WTC11 (cell line): Measurements from ENCODE around the gene GARS1. TPM values are rescaled to one million over a fixed set of nuclear protein-coding genes. Genes with fewer than 3 reads are reported as not detected.

Experiments
- ATAC-seq: fragments of 200-7000 bp; cut with Tn5 transposase; 2 replicates; pipeline ENCODE4 v1.10.0; 2021; ENCODE audit warnings: mild to moderate bottlenecking, moderate library complexity
- CTCF ChIA-PET: fragments of 300-600 bp; sonication (Branson Sonifier 250); formaldehyde crosslinking; loops from one replicate; lab custom pipeline; 2021; ENCODE audit warnings: antibody characterized with exemption; lab: Charles Lee
- POLR2A ChIA-PET: fragments of 350-600 bp; sonication (Branson Sonifier 250); formaldehyde crosslinking; loops from one replicate; lab custom pipeline; 2021; ENCODE audit warnings: antibody characterized with exemption; lab: Charles Lee
- DNase-seq: peaks from one replicate; pipeline ENCODE4 v3.0.0; 2021; ENCODE audit warnings: low spot score
- H3K27ac Mint-ChIP-seq: 2 replicates; pipeline ENCODE4 v1.8.0; 2021; ENCODE audit warnings: mixed read lengths
- H3K27me3 Mint-ChIP-seq: 2 replicates; pipeline ENCODE4 v1.8.0; 2021; ENCODE audit warnings: low read depth, mild to moderate bottlenecking, moderate library complexity, mixed read lengths
- H3K36me3 Mint-ChIP-seq: 2 replicates; pipeline ENCODE4 v1.8.0; 2021; ENCODE audit warnings: mixed read lengths
- H3K4me1 Mint-ChIP-seq: 2 replicates; pipeline ENCODE4 v1.8.0; 2022; ENCODE audit warnings: mixed read lengths
- H3K4me3 Mint-ChIP-seq: 2 replicates; pipeline ENCODE4 v1.8.0; 2021; ENCODE audit warnings: mild to moderate bottlenecking, moderate library complexity, mixed read lengths
- H3K9me3 Mint-ChIP-seq: 2 replicates; pipeline ENCODE4 v1.8.0; 2021; ENCODE audit warnings: mixed read lengths
- ARID4B ChIP-seq: sonication (generic); formaldehyde crosslinking; IDR thresholded peaks from 2 replicates; pipeline ENCODE4 v1.8.0; 2023; ENCODE audit warnings: missing genetic modification reagents, mild to moderate bottlenecking, borderline replicate concordance
- ATF1 ChIP-seq: sonication (generic); formaldehyde crosslinking; IDR thresholded peaks from 2 replicates; pipeline ENCODE4 v1.8.1; 2023; ENCODE audit warnings: mild to moderate bottlenecking, moderate library complexity, missing genetic modification reagents
- CBFB ChIP-seq: sonication (generic); formaldehyde crosslinking; IDR thresholded peaks from 2 replicates; pipeline ENCODE4 v1.8.1; 2022; ENCODE audit warnings: mild to moderate bottlenecking, low read depth, missing genetic modification reagents
- ETV6 ChIP-seq: sonication (generic); formaldehyde crosslinking; IDR thresholded peaks from 2 replicates; pipeline ENCODE4 v1.8.1; 2022; ENCODE audit warnings: mild to moderate bottlenecking, missing genetic modification reagents
- GRHL2 ChIP-seq: fragments of 250-450 bp; sonication (Bioruptor Pico); IDR thresholded peaks from 2 replicates; pipeline ENCODE4 v1.8.0; 2022; ENCODE audit warnings: mild to moderate bottlenecking, moderate library complexity; ENCODE audit not compliant: insufficient replicate concordance, severe bottlenecking
- JAZF1 ChIP-seq: fragments of 250-450 bp; sonication (Bioruptor Pico); IDR thresholded peaks from 2 replicates; pipeline ENCODE4 v1.9.0; 2021; ENCODE audit warnings: moderate library complexity, mild to moderate bottlenecking, inconsistent platforms
- PRDM15 ChIP-seq: sonication (generic); formaldehyde crosslinking; IDR thresholded peaks from 2 replicates; pipeline ENCODE4 v1.8.0; 2022; ENCODE audit warnings: missing genetic modification reagents
- PRRX2 ChIP-seq: fragments of 250-450 bp; sonication (Bioruptor Pico); IDR thresholded peaks from 2 replicates; pipeline ENCODE4 v1.8.0; 2021; ENCODE audit warnings: mild to moderate bottlenecking
- RORB ChIP-seq: fragments of 250-450 bp; sonication (Bioruptor Pico); IDR thresholded peaks from 2 replicates; pipeline ENCODE4 v1.9.0; 2021; ENCODE audit warnings: mild to moderate bottlenecking
- TP53 ChIP-seq: sonication (generic); formaldehyde crosslinking; IDR thresholded peaks from 2 replicates; pipeline ENCODE4 v1.8.1; 2023; ENCODE audit warnings: mild to moderate bottlenecking, missing genetic modification reagents
- USF1 ChIP-seq: sonication (generic); formaldehyde crosslinking; IDR thresholded peaks from 2 replicates; pipeline ENCODE4 v1.8.0; 2022; ENCODE audit warnings: mild to moderate bottlenecking, missing genetic modification reagents
- ZNF219 ChIP-seq: sonication (generic); formaldehyde crosslinking; IDR thresholded peaks from 2 replicates; pipeline ENCODE4 v1.8.0; 2023; ENCODE audit warnings: missing genetic modification reagents, mild to moderate bottlenecking, borderline replicate concordance
- ZNF512 ChIP-seq: sonication (generic); formaldehyde crosslinking; IDR thresholded peaks from 2 replicates; pipeline ENCODE4 v1.8.1; 2022; ENCODE audit warnings: missing genetic modification reagents, borderline replicate concordance
- total RNA-seq: library from RNA; stranded (reverse); gene quantifications from 3 replicates; pipeline ENCODE4 v1.2.3, GENCODE V29; 2021
- TF ChIP-seq, protein P1 (sequence below): fragments of 250-450 bp; sonication (Bioruptor Pico); conservative IDR thresholded peaks from 2 replicates; pipeline ENCODE4 v1.9.0; 2021; ENCODE audit warnings: mild to moderate bottlenecking
- TF ChIP-seq, protein P2 (sequence below): sonication (generic); formaldehyde crosslinking; conservative IDR thresholded peaks from 2 replicates; pipeline ENCODE4 v1.8.1; 2022; ENCODE audit warnings: mild to moderate bottlenecking, missing genetic modification reagents
- TF ChIP-seq, protein P3 (sequence below): sonication (generic); formaldehyde crosslinking; IDR thresholded peaks from 2 replicates; pipeline ENCODE4 v1.8.1; 2023; ENCODE audit warnings: mild to moderate bottlenecking, moderate library complexity, missing genetic modification reagents

GARS1 gene
- total RNA-seq, 1 experiment from 2014 or later, result 236 TPM

- no peak for TF ChIP-seq PRDM15 (CRISPR knock-in tag)
- TF ChIP-seq, all 79 proteins: peak for 0
Observed at GRCh38 chr7:30661926-30662325, 67.2 kb downstream of the GARS1 start (continued).

DNA sequence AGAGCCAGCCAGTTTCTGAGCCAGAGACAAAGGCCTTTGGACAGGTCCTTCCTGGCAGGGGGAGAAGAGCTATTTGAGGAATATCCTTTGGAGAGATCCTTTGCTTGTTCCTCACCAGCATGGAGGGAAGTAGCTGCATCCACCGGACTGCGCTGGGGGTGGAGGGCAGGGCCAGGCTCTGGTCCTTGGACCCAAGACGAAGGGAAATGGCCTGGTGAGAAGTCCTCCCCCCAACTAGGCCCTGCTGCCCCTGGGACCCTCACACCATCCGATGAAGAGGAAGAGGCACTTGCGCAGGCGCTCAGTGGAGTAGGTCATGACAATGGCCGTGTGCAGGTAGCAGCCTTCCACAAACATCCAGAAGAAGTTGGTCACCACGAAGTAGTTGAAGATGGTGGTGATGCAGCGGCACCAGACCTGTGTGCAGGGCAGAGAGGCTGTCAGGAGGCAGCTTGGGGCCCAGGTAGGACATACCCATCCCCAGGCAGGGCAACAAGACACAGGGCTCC lies 67.8 kb downstream of the GARS1 start:
- Mint-ChIP-seq H3K27me3 (no peaks in the 10 kb centered on the region), H3K27ac (no peak overlapping the region), H3K4me1 (peaks cover 5% of the 10 kb centered on the region; the same call in 1 of the 2 replicates), H3K36me3 (no peaks in the 10 kb centered on the region), H3K4me3 (no peak overlapping the region), H3K9me3 (no peaks in the 10 kb centered on the region)
- ChIA-PET CTCF (interaction anchor here (1.6 to 2.7 kb wide), 2 partner anchors 20 to 77 kb away, joined by 5 to 14 read pairs; partner anchors contain the start of gene CRHR2), POLR2A (interaction anchor here (1.0 kb wide), 1 partner anchor 47 kb away, joined by 3 read pairs; no protein-coding TSS in a partner anchor)
- DNase-seq (no peak), ATAC-seq (no peak)
- TF ChIP-seq ZNF512 (CRISPR knock-in tag), result no peak
- no peak for TF ChIP-seq ETV6 (CRISPR knock-in tag)
- TF ChIP-seq PRRX2 (CRISPR knock-in tag), result no peak
- TF ChIP-seq, protein P1, sequence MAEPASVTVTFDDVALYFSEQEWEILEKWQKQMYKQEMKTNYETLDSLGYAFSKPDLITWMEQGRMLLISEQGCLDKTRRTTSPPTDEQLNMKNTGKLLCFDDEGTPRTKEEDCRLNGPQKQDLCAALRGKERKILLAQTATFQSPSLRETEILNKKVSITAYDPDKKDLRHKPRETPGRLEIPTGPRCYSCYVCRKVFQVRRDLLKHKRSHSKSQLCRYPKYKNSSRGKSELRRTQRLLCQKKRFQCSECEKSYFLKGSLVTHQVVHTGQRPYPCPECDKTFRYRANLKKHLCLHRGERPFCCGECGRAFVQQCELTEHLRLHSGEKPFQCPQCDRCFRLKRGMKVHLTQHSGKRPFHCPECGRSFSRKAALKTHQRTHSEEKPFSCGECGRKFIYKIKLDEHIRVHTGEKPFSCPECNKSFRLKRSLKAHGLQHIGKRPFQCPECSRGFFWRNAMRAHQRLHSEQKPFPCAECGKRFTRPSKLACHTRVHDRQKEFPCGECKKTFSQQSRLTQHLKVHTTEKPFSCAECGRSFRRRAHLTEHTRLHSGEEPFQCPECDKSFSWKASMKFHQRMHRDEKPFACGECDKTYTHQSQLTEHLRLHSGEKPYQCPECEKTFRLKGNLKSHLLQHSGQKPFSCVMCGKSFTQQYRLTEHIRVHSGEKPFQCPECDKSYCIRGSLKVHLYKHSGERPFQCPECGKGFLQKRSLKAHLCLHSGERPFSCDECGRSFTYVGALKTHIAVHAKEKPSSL, result no peak
- no peak for TF ChIP-seq ZNF219 (CRISPR knock-in tag)
- no peak for TF ChIP-seq PRDM15 (CRISPR knock-in tag)
- no peak for TF ChIP-seq CBFB
- TF ChIP-seq JAZF1 (CRISPR knock-in tag), result no peak
- TF ChIP-seq, protein P2, sequence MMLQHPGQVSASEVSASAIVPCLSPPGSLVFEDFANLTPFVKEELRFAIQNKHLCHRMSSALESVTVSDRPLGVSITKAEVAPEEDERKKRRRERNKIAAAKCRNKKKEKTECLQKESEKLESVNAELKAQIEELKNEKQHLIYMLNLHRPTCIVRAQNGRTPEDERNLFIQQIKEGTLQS (CRISPR knock-in tag), result no peak
- TF ChIP-seq, protein P3, sequence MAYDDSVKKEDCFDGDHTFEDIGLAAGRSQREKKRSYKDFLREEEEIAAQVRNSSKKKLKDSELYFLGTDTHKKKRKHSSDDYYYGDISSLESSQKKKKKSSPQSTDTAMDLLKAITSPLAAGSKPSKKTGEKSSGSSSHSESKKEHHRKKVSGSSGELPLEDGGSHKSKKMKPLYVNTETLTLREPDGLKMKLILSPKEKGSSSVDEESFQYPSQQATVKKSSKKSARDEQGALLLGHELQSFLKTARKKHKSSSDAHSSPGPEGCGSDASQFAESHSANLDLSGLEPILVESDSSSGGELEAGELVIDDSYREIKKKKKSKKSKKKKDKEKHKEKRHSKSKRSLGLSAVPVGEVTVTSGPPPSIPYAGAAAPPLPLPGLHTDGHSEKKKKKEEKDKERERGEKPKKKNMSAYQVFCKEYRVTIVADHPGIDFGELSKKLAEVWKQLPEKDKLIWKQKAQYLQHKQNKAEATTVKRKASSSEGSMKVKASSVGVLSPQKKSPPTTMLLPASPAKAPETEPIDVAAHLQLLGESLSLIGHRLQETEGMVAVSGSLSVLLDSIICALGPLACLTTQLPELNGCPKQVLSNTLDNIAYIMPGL (CRISPR knock-in tag), result no peak
- TF ChIP-seq USF1, result no peak
- TF ChIP-seq GRHL2 (CRISPR knock-in tag), result no peak
- TF ChIP-seq ARID4B (CRISPR knock-in tag), result no peak
- no peak for TF ChIP-seq RORB
- TF ChIP-seq TP53 (CRISPR knock-in tag), result no peak
- no peak for TF ChIP-seq ATF1
